DMS114 treated with DMSO at 0.1 percent for 48 hours (cell line): ENCODE data around the gene LASP1.
"Not testable (repeated sequence)": the region's sequence is repeated elsewhere in the genome, so short reads cannot be mapped to it uniquely, and the experiment has no call there.

ENCODE experiments used
- DNase-seq: peaks from one replicate; lab custom pipeline; 2025; ENCODE audit not compliant: unreplicated experiment; lab: John Stamatoyannopoulos, UW

LASP1 gene

DNA sequence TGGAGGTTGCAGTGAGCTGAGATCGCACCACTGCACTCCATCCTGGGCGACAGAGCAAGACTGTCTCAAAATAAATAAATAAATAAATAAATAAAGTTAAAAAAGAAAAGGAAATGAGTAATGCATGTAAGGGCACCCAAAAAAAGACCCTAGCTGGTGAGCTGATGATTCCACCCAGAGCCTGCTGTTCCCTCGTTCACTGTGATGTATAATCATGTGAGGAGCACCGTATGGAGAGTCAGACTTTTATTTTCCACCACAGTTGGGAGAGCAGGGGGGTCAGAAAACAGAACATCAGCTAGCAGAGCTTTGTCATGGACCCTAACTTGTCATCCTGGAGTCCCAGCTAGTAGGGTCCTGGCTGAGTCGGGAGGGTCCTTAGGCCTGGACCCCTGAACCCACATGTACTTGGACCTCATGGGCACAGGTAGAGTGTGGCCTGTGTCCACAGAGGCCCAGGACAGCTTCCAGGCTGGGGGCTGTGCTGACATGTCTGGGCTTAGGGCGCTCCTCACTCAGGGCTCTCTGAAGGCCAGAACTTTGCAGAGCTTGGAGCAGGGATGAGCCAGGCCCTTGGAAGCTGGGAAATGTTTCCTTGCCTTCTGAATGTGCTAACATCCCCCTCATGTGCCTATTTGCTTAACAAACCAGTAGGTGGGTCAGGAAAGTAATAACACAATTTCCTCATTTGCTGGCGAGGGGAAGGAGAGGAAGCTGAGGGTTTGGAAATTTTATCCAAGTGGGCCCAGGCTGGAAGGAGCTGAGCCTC lies 36.8 kb downstream of the LASP1 start:
- DNase-seq, result no peak

GRCh38 chr17:38907930-38908675 lies 38.2 kb downstream of the LASP1 start:
- DNase-seq, result no peak

DNA sequence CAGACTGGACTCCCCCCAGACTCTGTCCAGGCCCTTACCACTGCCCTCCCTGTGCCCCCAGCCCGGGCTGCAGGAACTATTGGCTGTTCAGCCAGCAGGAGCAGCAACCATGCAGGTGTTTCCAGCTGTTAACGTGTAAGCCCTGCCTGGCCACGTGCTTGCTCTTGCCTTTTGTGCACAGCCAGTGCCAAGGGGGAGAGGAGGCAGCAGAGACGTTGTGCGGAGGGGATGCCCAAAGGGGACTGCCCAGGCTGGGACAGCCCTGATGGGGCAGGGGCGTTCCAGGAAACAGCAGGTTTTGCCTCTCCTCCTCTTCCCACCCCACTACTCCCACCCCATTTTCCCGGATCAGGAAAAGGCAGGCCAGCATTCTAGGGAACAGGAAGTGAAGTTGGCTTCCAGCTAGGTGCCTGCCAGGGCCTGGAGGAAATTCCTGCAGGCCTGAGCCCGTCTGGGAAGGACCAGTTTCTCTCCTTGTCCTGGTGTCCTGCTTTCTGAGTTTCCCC lies 38.9 kb downstream of the LASP1 start:
- no peak for DNase-seq

- no peak for DNase-seq
These were observed 40.5 kb downstream of the LASP1 start for GRCh38 chr17:38910325-38910724.

DNA sequence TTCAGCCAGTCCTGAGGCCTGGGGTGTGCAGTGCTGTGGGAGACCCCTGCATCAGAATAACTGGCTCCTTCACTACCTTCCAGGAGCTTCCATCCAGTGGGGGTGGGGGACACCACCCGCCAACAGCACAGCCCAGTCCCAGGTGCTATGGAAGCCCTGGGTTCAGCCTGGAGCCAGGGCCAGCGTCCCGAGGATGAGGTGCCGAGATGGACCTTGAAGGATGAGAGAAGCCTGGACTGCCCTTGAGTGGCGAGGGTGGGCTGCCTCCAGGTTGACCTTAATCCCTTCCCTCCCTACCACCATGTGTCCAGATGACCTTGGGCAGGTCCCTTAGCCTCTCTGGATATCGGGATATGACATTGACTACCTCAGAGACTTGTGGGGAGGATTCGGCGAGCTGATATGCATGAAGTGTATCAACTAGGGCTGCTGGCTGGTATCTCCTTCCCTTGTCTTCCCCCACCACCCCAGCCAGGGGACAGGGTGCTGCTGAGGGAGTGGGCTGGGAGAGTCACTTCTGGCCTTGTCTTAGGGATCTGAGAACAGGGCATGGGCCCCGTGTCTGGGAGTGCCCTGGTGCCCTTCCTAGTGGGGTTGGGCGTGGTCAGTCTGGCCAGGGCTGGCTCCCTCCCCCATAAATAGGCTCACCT lies 41.3 kb downstream of the LASP1 start:
- no peak for DNase-seq

DNA sequence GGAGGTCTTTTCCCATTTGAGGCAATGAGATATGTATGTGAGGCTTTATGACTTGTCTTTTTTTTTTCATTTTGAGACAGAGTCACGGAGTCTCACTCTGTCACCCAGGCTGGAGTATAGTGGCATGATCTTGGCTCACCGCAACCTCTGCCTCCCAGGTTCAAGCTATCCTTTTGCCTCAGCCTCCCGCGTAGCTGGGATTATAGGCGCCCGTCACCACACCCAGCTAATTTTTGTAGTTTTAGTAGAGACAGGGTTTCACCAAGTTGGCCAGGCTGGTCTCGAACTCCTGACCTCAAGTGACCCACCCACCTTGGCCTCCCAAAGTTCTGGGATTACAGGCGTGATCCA lies 41.8 kb downstream of the LASP1 start:
- DNase-seq, result not testable (repeated sequence)

DNA sequence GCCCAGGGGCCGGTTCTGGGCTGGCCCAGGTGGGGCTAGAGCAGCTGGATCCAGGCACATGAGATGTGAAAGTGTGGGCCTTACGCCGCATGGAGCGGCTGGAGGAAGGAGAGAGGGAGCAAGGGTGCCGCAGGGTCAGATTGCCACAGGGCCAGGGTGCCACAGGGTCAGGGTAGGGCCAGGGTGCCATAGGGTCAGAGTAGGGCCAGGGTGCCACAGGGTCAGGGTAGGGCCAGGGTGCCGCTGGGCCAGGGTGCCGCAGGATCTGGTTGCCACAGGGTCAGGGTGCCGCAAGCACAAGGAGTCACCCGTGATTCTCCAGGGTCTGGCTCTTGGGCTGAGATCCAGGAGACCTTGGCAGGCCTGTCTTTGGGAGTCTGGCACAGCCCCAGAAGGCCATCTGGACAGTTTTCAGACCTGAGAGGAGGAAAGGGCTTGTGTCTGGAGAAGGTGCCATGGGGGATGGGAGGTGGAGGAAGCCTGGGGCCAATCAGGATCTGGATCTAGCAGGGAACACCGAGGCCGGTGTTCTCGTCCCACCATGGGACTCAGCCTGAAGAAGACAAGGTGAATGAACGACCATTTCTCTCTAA lies 42.5 kb downstream of the LASP1 start:
- DNase-seq, result no peak

DNA sequence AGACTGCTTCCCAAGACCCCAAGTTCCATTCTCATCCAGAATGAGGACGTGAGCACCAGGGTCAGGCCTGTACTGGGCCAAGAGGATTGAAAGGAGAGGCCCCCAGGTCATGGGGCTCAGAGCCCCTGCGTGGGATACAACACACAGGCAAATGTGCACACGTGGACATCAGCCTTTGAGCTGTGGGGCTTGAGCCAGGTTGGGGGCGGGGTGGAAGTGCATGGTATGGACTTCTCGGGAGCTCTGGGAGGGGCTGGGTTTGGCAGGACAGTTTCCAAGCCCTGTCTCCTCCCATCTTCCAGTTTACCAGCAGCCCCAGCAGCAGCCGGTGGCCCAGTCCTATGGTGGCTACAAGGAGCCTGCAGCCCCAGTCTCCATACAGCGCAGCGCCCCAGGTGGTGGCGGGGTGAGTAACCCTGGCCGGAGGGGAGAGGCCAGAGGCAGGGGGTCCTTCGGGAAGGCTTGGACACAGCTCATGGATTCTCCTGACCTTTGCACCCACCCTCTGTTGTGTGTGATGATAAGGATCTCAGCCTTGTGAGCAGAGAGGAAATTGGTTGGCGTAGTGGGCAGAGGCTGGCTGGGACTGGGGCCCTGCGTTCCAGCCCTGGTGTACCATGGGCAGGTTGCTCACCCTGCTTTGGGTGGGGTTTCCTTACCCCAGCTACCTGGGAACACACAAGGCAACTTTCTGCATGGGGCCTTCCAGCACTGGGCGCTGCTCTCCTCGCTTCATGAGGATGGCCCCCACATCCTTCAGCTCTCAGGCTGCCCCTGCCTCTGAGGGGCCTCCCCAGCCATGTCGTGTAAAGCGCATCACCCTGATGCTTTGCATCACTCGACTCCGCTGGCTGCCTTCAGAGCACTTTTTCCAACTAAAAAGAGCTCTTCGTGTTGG lies 45.1 kb downstream of the LASP1 start:
- no peak for DNase-seq

DNA sequence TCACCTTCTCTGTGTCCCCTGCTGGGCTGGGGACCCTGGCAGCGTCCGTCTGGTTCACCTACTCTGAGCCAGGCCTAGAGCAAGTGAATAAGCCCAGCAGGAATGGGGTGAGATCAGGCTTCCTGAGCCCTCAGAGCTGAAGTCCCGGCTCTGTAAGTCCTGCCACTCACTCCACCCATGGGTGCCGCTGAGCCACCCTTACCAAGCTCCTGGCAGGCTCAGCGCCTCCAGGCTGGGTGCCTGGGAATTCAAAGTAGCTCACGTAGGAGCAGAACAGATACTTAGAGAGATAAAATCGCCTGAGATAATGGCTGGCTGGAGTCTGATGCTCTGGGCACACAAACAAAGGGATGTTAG lies 45.8 kb downstream of the LASP1 start:
- no peak for DNase-seq

- DNase-seq, result no peak
These were observed 46.9 kb downstream of the LASP1 start for GRCh38 chr17:38916771-38917170.

- DNase-seq, result no peak
These were observed 47.4 kb downstream of the LASP1 start for GRCh38 chr17:38917259-38917658.

- no peak for DNase-seq
These were observed 48.5 kb downstream of the LASP1 start for GRCh38 chr17:38918129-38918913.

DNA sequence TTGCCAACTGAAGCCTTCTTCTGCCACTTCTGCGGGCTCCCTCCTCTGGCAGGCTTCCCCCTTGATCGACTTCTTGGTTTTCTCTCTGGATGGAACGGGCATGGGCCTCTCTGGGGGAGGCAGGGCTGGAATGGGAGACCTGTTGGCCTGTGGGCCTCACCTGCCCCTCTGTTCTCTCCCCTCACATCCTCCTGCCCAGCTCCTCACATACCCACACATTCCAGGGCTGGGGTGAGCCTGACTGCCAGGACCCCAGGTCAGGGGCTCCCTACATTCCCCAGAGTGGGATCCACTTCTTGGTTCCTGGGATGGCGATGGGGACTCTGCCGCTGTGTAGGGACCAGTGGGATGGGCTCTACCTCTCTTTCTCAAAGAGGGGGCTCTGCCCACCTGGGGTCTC lies 49.1 kb downstream of the LASP1 start:
- no peak for DNase-seq

- DNase-seq, result no peak
These were observed 49.6 kb downstream of the LASP1 start for GRCh38 chr17:38919316-38920078.

DNA sequence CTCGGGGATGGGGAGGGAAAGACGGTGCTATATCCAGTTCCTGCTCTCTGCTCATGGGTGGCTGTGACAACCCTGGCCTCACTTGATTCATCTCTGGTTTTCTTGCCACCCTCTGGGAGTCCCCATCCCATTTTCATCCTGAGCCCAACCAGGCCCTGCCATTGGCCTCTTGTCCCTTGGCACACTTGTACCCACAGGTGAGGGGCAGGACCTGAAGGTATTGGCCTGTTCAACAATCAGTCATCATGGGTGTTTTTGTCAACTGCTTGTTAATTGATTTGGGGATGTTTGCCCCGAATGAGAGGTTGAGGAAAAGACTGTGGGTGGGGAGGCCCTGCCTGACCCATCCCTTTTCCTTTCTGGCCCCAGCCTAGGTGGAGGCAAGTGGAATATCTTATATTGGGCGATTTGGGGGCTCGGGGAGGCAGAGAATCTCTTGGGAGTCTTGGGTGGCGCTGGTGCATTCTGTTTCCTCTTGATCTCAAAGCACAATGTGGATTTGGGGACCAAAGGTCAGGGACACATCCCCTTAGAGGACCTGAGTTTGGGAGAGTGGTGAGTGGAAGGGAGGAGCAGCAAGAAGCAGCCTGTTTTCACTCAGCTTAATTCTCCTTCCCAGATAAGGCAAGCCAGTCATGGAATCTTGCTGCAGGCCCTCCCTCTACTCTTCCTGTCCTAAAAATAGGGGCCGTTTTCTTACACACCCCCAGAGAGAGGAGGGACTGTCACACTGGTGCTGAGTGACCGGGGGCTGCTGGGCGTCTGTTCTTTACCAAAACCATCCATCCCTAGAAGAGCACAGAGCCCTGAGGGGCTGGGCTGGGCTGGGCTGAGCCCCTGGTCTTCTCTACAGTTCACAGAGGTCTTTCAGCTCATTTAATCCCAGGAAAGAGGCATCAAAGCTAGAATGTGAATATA lies 50.8 kb downstream of the LASP1 start:
- no peak for DNase-seq

DNA sequence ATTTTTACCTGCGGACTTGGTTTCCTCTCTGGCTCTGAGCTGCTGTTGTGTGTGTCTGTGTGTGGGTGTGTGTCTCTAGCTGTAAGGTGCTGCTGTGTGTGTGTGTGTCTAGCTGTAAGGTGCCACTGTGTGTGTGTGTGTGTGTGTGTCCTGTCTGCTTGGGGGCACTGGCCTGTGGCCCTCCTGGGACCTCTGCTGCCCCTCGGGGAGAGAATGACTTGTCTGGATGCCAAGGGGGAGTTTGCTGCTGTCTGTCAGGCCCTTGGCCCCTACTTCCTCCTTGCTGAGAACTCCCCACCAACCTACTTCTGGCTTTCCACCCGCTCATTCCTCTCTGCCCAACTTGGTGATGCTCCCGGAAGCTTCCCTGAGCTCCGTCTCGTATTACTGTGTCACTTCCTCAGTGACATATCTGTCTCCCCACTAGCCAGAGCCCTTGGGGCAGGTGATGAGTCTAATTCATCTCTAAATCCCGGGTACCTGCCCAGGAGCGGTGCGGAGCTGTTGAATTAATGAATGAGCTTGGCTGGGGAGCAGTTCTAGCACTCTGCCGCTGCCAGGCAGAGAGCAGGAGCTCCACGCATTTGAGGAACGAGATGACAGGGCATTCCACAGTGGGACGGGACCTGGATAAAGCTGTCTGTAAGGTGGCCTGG lies 52.0 kb downstream of the LASP1 start:
- no peak for DNase-seq

GRCh38 chr17:38922538-38923297 lies 52.9 kb downstream of the LASP1 start:
- DNase-seq, result no peak
